Erythroblast (primary cell): ENCODE data around the gene C19orf25.

ENCODE experiments used
- GATA1 ChIP-seq: IDR thresholded peaks from 2 replicates; pipeline ENCODE4 v1.6.1; 2011; ENCODE audit warnings: low read depth, mild to moderate bottlenecking, control low read depth, low read length, moderate library complexity
- POLR2A ChIP-seq: IDR thresholded peaks from 2 replicates; pipeline ENCODE4 v1.6.1; 2011; ENCODE audit warnings: mild to moderate bottlenecking, low read length

GRCh38 chr19:1457031-1457739, 21.8 kb downstream of the C19orf25 start:
- TF ChIP-seq POLR2A (no peak), GATA1 (no peak)
